GM19438 (cell line): ENCODE measurements around the gene UBE2L3.
"Not testable (repeated sequence)": the region's sequence is repeated elsewhere in the genome, so short reads cannot be mapped to it uniquely, and the experiment has no call there.

Experiments
- ATAC-seq: cut with Tn5 transposase; IDR thresholded peaks from one replicate; pipeline ENCODE4 v1.9.1; 2021; ENCODE audit warnings: low read depth; ENCODE audit not compliant: unreplicated experiment

The UBE2L3 gene

GRCh38 chr22:21642584-21643448 lies 75.3 kb downstream of the UBE2L3 start:
- peak; percentile 11 for ATAC-seq

DNA sequence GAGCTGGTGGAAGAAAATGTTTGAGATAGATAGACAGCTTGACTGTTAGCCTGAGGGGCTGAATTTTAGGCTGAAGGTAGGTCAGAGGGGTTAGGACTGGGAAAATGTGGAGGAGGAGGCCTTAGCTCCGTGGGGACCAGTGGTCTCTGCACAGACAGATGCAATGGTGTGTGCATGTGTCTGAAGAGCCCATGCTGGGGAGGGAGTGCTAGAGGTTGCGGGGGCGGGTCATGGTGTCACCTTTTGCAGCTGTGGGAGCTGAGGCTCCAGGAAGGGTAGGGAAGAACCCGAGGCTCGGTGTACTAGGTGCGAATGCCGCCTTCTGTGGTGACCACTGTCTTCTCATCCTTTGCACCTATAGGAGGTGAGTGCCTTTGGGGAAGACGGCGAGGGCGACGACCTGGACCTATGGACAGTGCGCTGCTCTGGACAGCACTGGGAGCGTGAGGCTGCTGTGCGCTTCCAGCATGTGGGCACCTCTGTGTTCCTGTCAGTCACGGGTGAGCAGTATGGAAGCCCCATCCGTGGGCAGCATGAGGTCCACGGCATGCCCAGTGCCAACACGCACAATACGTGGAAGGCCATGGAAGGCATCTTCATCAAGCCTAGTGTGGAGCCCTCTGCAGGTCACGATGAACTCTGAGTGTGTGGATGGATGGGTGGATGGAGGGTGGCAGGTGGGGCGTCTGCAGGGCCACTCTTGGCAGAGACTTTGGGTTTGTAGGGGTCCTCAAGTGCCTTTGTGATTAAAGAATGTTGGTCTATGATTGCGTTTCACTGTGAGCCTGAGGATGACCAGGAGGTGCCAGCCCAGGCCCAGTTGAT lies 76.2 kb downstream of the UBE2L3 start:
- no peak for ATAC-seq

DNA sequence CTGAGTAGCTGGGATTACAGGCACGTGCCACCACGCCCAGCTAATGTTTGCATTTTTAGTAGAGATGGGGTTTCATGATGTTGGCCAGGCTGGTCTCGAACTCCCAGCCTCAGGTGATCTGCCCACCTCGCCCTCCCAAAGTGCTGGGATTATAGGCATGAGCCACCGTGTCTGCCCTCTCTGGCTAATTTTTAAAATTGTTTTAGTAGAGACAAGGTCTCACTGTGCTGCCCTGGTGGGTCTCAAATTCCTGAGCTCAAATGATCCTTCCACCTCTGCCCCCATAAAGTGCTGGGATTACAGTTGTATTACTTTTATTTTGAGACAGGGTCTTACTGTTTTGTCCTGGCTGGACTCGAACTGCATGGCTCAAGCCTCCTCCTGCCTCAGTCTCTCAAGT lies 78.0 kb downstream of the UBE2L3 start:
- ATAC-seq, result not testable (repeated sequence)

DNA sequence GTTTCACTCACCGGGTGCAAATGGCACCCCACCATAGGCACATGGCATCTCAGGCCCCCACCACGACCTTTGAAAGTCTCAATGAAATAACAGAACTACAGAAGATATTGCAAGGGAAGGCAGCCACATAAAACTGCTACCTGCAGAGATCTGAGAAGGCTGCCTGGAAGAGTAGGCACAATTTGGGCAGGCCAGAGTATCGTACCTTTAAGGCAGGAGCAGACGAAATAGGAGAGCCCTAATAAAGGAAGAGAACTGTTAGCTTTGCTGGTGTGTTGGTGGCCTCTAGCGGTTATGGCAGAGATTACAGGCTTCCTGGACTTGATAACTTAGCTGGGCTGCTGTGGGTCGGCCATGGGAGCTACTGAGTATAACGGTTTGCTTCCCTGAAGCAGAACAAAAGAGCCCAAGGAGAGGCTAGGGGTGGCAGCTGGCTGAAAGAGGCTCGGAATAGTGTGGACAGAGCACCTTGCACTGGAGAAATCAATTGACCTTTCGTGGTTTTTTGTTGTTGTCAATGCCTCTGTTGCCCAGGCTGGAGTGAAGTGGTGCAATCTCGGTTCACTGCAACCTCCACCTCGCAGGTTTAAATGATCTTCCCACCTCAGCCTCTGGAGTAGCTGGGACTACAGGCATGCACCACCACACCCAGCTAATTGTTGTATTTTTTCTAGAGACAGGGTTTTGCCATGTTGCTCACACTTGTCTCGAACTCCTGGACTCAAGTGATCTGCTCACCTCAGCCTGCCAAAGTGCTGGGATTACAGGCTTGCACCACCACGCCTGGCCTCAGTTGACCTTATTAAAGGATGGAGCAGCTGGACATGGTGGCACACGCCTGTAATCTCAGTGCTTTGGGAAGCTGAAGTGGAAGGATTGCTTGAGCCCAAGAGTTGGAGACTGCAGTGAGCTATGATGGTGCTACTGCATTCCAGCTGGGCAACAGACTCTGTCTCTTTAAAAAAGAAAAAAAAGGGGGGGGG lies 79.4 kb downstream of the UBE2L3 start:
- ATAC-seq, result no peak

GRCh38 chr22:21650280-21650679 lies 82.8 kb downstream of the UBE2L3 start:
- no peak for ATAC-seq

DNA sequence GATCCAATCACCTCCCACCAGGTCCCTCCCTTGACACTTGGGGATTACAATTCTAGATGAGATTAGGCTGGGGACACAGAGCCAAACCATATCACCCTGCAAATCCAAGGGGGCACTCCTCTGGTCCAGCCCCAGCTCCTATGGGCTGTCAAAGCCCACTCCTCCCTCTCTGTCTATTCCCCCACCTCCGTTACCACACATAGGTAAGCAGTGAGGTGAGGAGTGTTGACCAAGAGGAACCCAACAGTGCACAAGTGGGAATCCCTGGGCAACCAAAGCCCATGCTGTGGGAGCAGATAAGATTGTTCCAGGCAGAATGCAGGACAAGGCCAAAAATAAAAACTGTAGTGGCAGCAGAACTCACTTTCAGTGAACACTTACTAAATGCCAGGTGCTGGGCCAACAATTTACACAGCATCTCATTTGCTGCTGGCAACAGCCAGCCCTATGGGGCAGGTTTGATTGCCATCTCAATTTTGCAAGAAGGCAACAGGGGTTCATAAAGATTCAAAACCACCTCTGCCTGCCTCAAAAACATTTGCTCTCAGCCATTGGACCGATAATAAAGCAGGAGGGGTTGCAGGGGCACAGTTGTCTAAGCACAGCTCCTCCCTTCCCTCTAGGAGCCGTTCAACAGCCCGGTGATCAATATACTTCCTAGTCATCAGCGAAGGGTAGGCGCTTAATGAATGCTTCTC lies 83.5 kb downstream of the UBE2L3 start:
- no peak for ATAC-seq

GRCh38 chr22:21651521-21652009 lies 84.1 kb downstream of the UBE2L3 start:
- ATAC-seq, result peak; percentile 16

GRCh38 chr22:21652010-21652546 lies 84.6 kb downstream of the UBE2L3 start:
- peak; percentile 83 for ATAC-seq

DNA sequence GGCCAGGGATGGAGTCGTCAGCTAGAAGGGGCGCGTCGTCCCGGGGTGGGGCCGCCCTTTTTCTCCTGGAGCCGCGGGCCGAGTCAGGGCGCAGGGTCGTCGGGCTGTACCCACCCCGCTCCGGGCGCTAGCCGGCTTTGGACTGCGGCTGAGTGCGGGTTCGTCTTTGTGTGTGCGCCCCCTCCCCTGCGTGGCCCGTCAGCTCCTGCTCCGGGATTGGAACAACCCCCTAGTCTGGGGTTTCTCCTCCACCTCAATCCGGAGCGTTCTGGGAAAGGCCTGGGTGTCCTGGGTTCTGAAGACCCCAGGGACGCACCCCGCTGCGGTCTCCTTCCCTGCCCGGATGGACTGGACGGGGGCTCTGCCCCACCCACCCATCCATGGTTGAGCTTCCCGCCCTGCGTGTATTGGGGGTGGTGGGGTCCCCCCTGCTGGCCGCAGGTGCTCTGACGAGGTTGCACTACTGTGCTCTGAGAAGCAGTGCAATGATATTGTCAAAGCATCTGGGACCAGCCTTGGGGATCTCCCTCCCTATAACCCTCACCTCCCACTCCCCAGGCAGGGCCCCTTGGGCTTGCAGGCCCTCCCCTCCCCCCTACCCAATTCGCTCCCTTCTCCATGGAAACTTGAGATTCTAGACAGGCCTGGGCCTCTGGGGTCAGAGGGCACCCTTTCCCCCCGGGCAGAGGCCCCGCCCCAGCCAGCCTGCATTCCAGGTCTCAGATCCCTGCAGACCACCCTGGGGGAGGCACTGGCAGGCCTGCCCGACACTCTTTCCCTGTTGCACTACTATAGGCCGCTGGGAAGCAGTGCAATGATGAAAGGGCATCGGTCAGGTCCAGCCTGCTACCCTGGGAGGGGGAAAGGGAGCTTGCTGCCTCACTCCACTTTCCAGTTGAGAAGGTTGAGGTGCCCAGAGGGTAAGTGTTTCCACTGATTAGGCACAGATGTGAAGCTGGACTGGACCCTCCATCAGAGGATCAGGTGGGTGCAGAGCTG lies 85.3 kb downstream of the UBE2L3 start:
- no peak for ATAC-seq

- ATAC-seq, result no peak
These were observed 89.5 kb downstream of the UBE2L3 start for GRCh38 chr22:21657020-21657359.

DNA sequence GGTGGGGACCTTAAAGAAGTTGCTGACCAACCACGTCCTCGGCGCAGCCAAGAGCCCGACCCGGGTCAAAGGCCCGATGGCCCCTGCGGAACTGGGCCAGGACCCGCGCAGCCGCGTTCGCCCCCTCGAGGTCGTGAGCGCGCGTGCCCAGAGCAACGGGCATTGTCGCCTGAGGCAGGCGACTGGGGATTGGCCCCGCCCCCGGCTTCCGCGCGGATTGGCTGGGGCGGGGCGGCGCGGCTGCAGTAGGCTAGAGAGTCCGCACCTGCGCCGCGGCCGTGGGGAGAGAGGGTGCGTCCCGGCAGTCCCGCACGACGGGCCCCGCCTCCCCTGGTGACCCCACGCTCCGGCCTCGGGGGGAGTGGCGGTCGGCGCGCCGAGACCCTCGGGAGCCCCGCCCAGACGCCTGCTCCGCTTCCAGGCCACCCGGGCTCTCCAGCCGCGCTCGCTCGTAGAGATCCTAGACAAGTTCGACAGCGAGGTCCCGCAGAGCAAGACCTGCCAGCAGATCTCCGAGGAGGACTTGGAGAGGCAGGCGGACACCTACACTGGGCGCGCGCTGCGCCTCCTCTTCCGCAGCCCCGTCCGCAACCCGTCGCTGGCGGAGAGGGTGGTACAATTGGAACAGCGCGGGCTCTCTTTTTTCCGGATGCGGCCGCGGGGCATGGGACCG lies 90.0 kb downstream of the UBE2L3 start:
- ATAC-seq, result no peak

- ATAC-seq, result no peak
These were observed 92.5 kb downstream of the UBE2L3 start for GRCh38 chr22:21659864-21660525.

DNA sequence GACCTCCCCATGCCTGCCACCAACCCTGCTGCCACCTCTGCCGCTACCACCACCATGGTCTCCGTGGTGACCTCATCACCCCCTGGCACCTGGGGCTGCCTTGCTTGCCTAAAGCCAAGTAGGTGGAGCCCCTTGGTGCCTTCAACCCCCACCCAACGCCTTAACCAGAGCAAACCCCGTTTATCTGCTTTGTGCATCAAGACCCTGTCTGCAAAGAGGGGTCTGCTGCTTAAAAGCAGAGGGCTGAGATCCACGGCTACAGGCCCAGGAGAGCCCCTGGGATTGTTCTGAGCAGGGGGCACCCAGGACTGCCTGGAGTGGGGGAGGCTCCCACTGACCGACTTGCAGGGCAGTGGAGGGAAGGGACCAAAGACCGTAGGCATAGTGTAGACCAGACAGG lies 93.4 kb downstream of the UBE2L3 start:
- no peak for ATAC-seq

DNA sequence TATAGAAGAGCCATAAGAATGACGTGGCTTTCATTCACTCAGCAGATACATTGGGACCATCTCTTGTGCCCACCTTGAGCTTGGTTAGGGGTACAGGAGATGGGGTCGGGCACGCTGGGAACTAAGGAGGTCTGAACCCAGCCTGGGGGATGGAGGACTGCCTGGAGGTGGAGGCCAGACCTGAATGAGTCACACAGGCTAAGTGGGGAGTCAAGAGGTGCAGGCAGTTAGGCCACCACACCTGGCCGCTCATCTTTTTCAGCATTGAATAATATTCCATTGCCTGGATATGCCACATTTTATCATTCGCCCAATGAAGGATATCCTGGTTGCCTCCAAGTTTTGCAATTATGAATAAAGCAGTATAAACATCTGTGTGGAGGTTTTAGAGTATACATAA lies 94.5 kb downstream of the UBE2L3 start:
- no peak for ATAC-seq

- no peak for ATAC-seq
These were observed 96.2 kb downstream of the UBE2L3 start for GRCh38 chr22:21663738-21664137.

- no peak for ATAC-seq
These were observed 97.7 kb downstream of the UBE2L3 start for GRCh38 chr22:21665047-21665851.

GRCh38 chr22:21666786-21667185 lies 99.3 kb downstream of the UBE2L3 start:
- ATAC-seq, result no peak
